ENCODE measurements around the gene RAC3.

The RAC3 gene

DNA sequence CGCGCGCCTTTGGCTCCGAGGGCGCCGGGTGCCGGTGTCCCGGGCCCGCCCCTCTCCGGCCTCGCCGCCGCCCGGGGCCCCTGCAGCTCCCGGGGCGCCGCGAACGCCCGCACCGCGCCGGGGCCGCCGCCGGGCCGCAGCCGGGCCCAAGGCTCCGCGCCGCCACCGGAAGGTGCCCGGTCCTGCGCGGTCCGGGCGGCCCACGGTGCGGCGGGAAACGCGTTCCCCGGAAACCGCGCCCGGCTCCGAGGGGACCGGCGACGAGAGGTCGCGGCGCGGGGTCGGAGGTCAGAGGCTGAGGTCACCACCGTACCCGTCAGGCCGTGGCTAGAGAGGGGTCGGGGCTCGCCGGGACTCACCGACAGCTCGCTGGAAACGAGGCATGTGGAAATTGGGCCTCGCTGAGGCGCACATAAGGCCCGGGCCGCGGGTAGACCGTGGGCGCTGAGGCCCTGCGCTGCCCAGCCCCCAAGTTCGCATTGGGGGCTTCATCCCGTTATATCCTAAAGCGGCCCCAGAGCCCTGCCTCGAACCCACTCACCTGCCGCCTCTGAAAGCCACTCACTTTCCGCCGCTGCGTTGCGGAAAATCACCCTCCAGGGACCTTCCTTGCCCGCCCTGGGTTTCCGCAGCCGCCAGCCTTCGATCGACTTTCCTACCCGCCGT is 34.3 kb downstream of the RAC3 start, which contains the start of gene DUS1L:
Gene DUS1L (minus strand): TSS at position 167 of the 666 bp plus-strand sequence. CDS start 745 bp downstream, outside the sequence.
- peak; percentile 37 to 67 (median 64) for DNase-seq (ENCODE audit: low read depth in 2 of 3, low spot score in 1 of 3)

DNA sequence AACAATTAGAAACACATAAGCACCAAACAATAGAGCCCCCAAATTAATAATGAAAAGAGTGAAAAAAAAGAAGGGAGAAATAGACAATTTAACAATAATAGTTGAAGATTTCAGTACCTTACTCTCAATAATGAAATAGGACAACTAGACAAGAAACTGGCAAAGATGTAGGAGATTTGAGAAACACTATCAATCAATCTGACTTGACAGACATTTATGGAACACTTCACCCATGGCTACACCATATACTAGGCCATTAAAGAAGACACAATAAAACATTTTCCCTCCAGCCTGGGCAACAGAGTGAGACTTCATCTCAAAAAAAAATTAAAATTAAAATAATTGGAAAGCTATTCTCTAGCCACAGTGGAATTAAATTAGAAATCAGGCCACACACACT is 39.1 kb downstream of the RAC3 start:
- DNase-seq (ENCODE audit: low read depth in 2 of 3, low spot score in 1 of 3), result no peak

DNA sequence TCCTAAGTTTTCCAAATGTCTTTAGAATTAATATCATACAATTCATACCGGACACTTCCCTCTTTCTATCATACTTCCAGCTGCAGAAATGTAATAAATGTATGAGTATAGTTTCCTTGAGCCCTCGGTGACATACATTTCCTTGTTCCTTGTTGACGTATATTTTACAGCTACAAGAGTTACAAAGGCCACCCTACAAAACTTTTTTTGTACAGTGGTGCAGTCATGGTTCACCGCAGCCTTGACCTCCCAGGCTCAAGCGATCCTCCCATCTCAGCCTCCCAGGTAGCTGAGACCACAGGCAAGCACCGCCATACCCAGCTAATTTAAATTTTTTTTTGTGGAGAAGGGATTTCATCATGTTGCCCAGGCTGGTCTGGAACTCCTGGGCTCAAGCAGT is 41.3 kb downstream of the RAC3 start:
- no peak for DNase-seq (ENCODE audit: low read depth in 2 of 3, low spot score in 1 of 3)

- DNase-seq (ENCODE audit: low read depth in 2 of 3, low spot score in 1 of 3), result no peak
Observed at GRCh38 chr17:82073446-82073845, 42.0 kb downstream of the RAC3 start.

DNA sequence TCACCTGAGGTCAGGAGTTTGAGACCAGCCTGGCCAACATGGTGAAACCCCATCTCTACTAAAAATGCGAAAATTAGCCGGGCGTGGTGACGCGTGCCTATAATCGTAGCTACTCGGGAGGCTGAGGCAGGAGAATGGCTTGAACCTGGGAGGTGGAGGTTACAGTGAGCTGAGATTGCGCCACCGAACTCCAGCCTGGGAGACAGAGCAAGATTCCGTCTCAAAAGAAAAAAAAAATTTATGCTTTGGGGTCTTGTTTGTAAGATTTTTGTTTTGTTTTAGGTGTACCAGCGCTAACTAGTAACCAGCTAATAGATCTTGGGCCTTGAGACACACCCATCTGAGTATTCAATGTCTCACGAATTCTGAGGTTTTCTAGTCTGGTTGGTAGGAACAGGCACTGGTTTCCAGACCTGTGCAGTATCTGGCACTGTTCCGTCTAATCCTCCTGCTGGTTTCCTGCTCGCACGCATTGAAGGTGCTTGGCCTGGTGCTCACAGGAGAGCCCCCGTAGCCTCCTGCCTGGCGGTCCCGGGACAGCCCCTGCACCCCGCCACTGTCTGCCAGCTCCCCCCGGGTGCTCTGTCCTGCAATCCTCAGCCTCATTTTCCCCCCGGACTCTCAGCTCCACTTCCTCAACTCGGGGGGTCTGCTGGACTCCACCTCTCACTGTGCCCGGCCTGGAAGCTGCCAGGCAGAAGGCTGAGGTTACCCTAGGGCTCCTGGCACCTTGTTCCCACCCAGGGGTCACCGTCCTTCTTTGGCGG is 44.7 kb downstream of the RAC3 start:
- no peak for DNase-seq (ENCODE audit: low read depth in 2 of 3, low spot score in 1 of 3)

- DNase-seq (ENCODE audit: low read depth in 2 of 3, low spot score in 1 of 3), result no peak
Observed at GRCh38 chr17:82076785-82077591, 45.5 kb downstream of the RAC3 start.

DNA sequence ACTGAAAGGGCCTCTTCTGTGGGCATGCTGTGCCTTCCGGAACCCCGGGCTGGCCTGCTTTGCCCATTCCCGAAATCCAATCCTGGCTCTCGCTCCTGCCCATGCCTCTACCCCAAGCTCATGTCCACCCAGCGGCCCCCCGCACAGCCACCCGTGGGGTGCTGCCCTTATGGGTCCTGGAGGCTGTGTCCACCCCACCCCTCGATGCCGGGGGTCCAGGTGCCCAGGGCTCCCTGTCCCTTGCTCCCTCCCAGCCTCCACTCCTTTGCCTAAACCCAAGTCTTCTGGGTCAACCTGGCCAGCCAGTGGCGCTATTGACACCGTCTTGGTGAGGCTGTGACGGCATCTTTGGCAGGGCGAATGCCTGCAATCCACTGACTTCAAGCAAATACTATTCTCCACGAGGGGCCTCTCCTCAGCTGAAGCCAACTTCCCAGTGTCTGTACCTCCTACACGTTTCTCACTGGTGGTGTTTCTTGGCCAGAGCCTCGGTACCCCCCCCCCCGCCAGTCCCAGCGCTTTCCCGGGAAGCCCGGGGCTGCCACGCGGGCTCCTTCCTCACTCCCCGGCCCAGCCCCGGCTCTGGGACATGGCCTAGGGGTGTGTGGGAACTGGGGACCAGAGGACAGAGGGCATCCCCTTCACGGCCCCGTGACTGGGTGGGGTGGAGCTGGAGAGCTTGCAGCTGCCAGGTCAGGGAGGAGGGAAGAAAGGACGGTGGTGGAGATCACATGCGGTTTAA is 46.3 kb downstream of the RAC3 start:
- no peak for DNase-seq (ENCODE audit: low read depth in 2 of 3, low spot score in 1 of 3)

DNA sequence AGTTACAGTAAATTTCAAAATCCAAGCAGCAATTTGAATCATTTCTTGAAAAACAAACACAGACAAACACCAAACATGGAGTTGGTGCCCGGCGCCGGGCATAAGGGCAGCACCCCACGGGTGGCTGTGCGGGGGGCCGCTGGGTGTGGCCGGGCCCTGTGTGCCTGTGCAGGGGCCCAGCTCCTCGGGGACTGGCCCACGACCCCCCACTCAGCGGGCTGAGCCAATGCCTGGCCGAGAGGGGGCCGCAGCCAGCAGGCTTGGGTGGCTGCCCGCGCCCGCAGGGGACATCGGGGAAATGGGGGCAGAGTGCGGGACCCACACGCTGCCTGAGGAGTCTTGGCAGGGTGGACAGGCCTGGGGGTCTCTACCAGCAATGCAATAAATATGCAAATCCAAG is 47.0 kb downstream of the RAC3 start:
- no peak for DNase-seq (ENCODE audit: low read depth in 2 of 3, low spot score in 1 of 3)

DNA sequence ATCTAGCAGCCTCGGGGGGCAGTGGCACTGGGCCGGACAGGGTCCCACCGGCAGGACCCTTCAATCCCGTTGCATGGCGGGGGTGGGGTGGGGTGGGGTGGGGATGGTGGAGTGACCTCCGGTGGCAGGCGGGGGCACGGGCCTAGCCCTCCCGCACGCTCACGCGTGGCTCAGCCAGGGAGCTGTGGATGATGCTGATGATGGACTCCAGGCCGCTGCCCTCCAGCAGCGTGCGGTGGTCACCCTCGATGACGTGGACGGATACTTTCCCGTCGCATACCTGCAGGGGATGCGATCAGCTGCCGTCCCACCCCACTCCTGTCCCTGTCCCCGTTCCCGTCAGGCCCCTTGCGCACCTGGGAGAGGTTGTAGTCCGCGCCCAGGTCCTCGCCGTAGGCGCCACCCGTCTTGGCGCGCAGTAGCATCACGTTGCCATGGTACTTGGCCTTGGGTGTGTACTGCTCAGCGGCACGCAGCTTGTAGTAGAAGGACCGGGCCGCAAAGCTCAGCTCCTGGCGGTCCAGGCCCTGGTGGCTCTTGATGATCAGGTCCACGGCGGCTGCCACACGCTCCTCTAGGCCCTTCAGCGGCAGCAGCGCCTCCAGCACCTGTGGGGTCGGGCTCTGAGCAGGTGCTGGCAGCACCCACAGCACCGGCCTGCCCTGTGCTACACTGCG is 47.7 kb downstream of the RAC3 start:
- DNase-seq (ENCODE audit: low read depth in 2 of 3, low spot score in 1 of 3), result no peak

DNA sequence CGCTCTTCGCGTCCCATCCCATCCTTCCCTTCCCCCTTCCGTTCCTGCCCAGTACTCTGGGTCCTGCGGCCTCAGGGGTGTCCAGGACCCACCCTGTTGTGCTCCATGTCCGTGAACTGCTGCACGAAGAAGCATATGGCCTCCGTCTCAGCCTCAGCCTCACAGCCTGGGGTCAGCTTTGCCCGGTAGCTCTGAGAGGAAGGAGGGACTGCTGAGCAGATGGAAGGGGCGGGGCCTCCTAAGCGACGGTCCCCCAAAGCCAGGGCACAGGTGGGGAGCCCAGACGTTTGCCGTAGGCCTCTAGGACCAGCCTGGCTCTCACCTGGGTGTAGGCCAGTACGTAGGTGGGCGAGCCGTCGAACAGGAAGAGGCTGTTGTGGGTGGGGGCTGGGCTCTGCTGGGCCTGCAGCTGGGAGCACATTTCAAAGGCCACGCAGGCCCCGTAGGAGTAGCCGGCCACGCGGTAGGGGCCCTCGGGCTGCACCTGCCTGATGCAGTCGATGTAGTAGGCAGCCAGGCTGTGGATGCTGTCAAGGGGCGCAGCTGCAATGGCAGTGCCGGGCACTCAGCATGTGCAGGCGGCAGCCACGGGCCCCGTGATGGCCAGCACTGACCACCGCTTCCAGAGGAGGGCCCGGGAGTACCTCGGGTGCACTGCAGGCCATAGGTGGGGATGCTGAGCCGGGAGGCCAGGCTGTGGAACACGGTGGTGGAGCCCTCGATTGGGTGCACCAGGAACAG is 48.7 kb downstream of the RAC3 start:
- DNase-seq (ENCODE audit: low read depth in 2 of 3, low spot score in 1 of 3), result no peak

DNA sequence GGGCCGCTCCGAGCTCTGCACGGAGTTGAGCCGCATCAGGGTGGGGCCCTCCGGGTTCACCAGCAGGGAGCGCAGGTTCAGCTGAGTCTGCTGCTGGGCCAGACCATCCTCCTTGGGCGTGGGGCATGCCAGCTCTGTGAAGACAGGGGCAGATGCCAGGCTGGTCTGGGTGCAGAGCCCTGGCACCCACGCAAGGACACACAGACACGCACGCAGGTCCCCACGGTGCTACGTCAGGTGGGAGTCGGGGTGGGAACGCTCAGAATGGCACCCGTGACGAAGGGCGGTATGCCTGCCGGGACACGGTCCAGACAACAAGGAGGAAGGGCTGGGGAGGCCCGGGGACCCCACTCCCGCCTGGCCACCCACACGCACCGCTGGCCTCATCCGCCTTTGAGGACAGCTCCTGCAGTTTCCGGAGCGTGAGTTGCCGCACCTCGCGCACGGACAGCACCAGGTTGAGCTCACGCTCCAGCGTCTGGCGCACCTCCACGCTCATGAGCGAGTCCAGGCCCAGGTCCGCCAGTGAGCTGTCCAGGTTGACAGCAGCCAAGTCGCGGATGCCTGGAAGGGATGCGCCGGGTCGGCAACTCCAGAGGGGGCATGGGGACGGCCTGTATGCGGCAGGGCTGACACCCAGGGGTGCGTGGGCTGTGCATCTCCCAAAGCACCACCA is 49.4 kb downstream of the RAC3 start:
- DNase-seq (ENCODE audit: low read depth in 2 of 3, low spot score in 1 of 3), result no peak

- no peak for DNase-seq (ENCODE audit: low read depth in 2 of 3, low spot score in 1 of 3)
Observed at GRCh38 chr17:82081546-82081945, 50.1 kb downstream of the RAC3 start.

GRCh38 chr17:82081966-82082365 is 50.5 kb downstream of the RAC3 start:
- DNase-seq (ENCODE audit: low read depth in 2 of 3, low spot score in 1 of 3), result no peak

- no peak for DNase-seq (ENCODE audit: low read depth in 2 of 3, low spot score in 1 of 3)
Observed at GRCh38 chr17:82082456-82082855, 51.0 kb downstream of the RAC3 start.

GRCh38 chr17:82083009-82083408 is 51.5 kb downstream of the RAC3 start:
- no peak for DNase-seq (ENCODE audit: low read depth in 2 of 3, low spot score in 1 of 3)

Measured in stimulated activated CD4-positive, alpha-beta T cell treated with anti-CD3 and anti-CD28 coated beads, Interleukin-12 subunit alpha, Interleukin-12 subunit beta, amount 100 ng/mL, for 48 hours (primary cell).